Osteocyte (in vitro differentiated cells): ENCODE data around the gene OXSR1. TPM values are rescaled to one million over a fixed set of nuclear protein-coding genes. Genes with fewer than 3 reads are reported as not detected.
"Not testable (repeated sequence)": the region's sequence is repeated elsewhere in the genome, so short reads cannot be mapped to it uniquely, and the experiment has no call there.

ENCODE experiments used
- DNase-seq: peaks from one replicate; pipeline ENCODE4 v3.0.0; 2021; ENCODE audit warnings: mixed read lengths; ENCODE audit not compliant: unreplicated experiment; ENCODE audit errors: extremely low spot score
- H3K27ac Mint-ChIP-seq: one replicate; pipeline ENCODE4 v1.8.0; 2021; ENCODE audit warnings: mild to moderate bottlenecking, mixed read lengths; ENCODE audit not compliant: unreplicated experiment
- H3K27me3 Mint-ChIP-seq: one replicate; pipeline ENCODE4 v1.8.0; 2021; ENCODE audit warnings: mixed read lengths; ENCODE audit not compliant: unreplicated experiment
- H3K36me3 Mint-ChIP-seq: one replicate; pipeline ENCODE4 v1.8.0; 2021; ENCODE audit warnings: mixed read lengths; ENCODE audit not compliant: unreplicated experiment
- H3K4me1 Mint-ChIP-seq: one replicate; pipeline ENCODE4 v1.8.0; 2021; ENCODE audit warnings: mixed read lengths; ENCODE audit not compliant: unreplicated experiment
- H3K4me3 Mint-ChIP-seq: one replicate; pipeline ENCODE4 v1.8.0; 2021; ENCODE audit warnings: mild to moderate bottlenecking, moderate library complexity, mixed read lengths; ENCODE audit not compliant: unreplicated experiment
- H3K9me3 Mint-ChIP-seq: one replicate; pipeline ENCODE4 v1.8.0; 2021; ENCODE audit warnings: mixed read lengths; ENCODE audit not compliant: unreplicated experiment
- total RNA-seq: library from RNA; stranded (reverse); gene quantifications from 2 replicates; pipeline ENCODE4 v1.2.1, GENCODE V29; 2021
- TF ChIP-seq, protein P1 (sequence below): fragments of 200-600 bp; sonication (generic); IDR thresholded peaks from 2 replicates; pipeline ENCODE4 v1.5.0; 2021; ENCODE audit warnings: antibody characterized with exemption, mild to moderate bottlenecking, moderate library complexity

OXSR1 gene
- total RNA-seq, 1 donor from 2014 or later = 57.8 TPM

GRCh38 chr3:38278841-38279240 lies 113.5 kb downstream of the OXSR1 start:
- TF ChIP-seq, protein P1, sequence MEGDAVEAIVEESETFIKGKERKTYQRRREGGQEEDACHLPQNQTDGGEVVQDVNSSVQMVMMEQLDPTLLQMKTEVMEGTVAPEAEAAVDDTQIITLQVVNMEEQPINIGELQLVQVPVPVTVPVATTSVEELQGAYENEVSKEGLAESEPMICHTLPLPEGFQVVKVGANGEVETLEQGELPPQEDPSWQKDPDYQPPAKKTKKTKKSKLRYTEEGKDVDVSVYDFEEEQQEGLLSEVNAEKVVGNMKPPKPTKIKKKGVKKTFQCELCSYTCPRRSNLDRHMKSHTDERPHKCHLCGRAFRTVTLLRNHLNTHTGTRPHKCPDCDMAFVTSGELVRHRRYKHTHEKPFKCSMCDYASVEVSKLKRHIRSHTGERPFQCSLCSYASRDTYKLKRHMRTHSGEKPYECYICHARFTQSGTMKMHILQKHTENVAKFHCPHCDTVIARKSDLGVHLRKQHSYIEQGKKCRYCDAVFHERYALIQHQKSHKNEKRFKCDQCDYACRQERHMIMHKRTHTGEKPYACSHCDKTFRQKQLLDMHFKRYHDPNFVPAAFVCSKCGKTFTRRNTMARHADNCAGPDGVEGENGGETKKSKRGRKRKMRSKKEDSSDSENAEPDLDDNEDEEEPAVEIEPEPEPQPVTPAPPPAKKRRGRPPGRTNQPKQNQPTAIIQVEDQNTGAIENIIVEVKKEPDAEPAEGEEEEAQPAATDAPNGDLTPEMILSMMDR = no peak
- peak; percentile 44 for DNase-seq
- Mint-ChIP-seq H3K4me3 (no peak overlapping the region), H3K27ac (no peak overlapping the region), H3K27me3 (no peaks in the 10 kb centered on the region), H3K9me3 (no peaks in the 10 kb centered on the region), H3K4me1 (no peaks in the 10 kb centered on the region), H3K36me3 (peaks cover 29% of the 10 kb centered on the region)

DNA sequence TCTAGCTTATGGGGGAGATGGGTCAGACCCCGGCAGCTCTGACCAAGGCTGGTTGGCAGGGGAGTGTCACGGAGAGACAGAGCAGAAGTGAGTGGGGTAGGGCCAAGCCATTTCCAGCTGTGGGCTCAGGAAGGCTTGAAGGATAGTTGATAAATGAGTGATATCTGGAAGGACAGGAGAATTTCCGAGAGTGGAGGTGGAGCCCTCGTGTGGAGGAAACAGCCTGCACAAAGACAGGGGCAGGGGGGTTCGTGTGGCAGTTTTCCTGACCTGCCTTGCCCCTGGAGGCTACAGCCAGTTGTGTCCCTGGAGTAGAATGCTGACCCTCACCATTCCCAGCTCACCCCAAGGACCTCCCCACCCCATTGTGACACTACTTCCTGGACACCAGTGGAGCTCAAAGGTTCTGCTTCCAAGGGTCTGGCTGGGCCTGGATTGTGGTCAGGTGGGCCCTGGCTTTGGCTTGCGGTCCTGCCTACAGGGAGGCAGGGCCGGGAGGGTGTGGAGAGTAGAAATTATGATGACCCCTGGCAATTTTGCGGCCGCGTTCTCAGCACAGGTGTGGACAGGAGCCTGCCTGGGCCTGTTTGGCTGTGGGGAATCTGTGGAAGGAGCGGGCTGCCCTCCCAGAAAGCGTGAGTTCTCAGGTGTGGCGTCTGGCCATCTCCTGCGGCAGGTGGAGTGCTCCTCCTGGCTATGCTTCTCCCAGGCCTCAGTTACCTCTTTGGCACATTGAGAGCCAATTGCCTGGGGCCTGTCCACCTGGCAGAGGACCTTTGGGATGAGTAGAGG lies 116.8 kb downstream of the OXSR1 start, which contains the start of gene SLC22A14:
Gene SLC22A14 (plus strand): TSS at position 400 of the 792 bp plus-strand sequence. CDS start 23,733 bp downstream, outside the sequence.
- Mint-ChIP-seq H3K9me3 (no peaks in the 10 kb centered on the region), H3K4me1 (no peaks in the 10 kb centered on the region)

GRCh38 chr3:38283810-38284755 lies 118.7 kb downstream of the OXSR1 start:
- no peak for DNase-seq
- no peak overlapping the region for H3K4me3 Mint-ChIP-seq
- peaks cover 10% of the 10 kb centered on the region for H3K36me3 Mint-ChIP-seq
- H3K27ac Mint-ChIP-seq = no peak overlapping the region
- no peaks in the 10 kb centered on the region for H3K4me1 Mint-ChIP-seq
- H3K27me3 Mint-ChIP-seq = no peaks in the 10 kb centered on the region
- TF ChIP-seq, protein P1 = no peak
- H3K9me3 Mint-ChIP-seq = no peaks in the 10 kb centered on the region

More for the DNA sequence above, 116.8 kb downstream of the OXSR1 start, which contains the start of gene SLC22A14:
- H3K27me3 Mint-ChIP-seq = no peaks in the 10 kb centered on the region
- H3K36me3 Mint-ChIP-seq = peaks cover 21% of the 10 kb centered on the region
- peak; percentile 78 for DNase-seq
- TF ChIP-seq, protein P1 = no peak
- H3K27ac Mint-ChIP-seq = no peak within 1 kb of the TSS
- H3K4me3 Mint-ChIP-seq = no peak within 1 kb of the TSS

GRCh38 chr3:38284756-38285150 lies 119.4 kb downstream of the OXSR1 start:
- no peak for DNase-seq
- Mint-ChIP-seq H3K36me3 (peaks cover 9% of the 10 kb centered on the region), H3K27ac (no peak overlapping the region), H3K27me3 (no peaks in the 10 kb centered on the region), H3K9me3 (no peaks in the 10 kb centered on the region), H3K4me1 (no peaks in the 10 kb centered on the region), H3K4me3 (no peak overlapping the region)
- TF ChIP-seq, protein P1 = no peak

- H3K27me3 Mint-ChIP-seq, H3K4me3 Mint-ChIP-seq, H3K4me1 Mint-ChIP-seq, H3K9me3 Mint-ChIP-seq, H3K36me3 Mint-ChIP-seq, DNase-seq, H3K27ac Mint-ChIP-seq: not testable (repeated sequence)
Measured at GRCh38 chr3:38289286-38290217, 124.2 kb downstream of the OXSR1 start.

- not testable (repeated sequence) for H3K27me3 Mint-ChIP-seq, H3K4me1 Mint-ChIP-seq, H3K27ac Mint-ChIP-seq, H3K9me3 Mint-ChIP-seq, DNase-seq, H3K36me3 Mint-ChIP-seq, H3K4me3 Mint-ChIP-seq
Measured at GRCh38 chr3:38297053-38297452, 131.7 kb downstream of the OXSR1 start.
